Ovary (tissue), 3 donors: ENCODE results near the gene GAP43.

Experiments
- POLR2A ChIP-seq: fragments of 450-650 bp; IDR thresholded peaks from one replicate; pipeline ENCODE4 v1.6.1; 2017; ENCODE audit warnings: antibody characterized with exemption, mild to moderate bottlenecking, moderate library complexity
- TF ChIP-seq, protein P1 (sequence below), 3 donors: fragments of 450-650 bp in 2 of 3; fragments of 200-600 bp in 1 of 3; IDR thresholded peaks; one replicate each; pipeline versions ENCODE4 v1.5.1 to v1.8.0; 2016 to 2022; ENCODE audit warnings: antibody characterized with exemption in 3 of 3, mild to moderate bottlenecking in 1 of 3
- donor health status: DM: no; HTN: no; CAD: no.

DNA sequence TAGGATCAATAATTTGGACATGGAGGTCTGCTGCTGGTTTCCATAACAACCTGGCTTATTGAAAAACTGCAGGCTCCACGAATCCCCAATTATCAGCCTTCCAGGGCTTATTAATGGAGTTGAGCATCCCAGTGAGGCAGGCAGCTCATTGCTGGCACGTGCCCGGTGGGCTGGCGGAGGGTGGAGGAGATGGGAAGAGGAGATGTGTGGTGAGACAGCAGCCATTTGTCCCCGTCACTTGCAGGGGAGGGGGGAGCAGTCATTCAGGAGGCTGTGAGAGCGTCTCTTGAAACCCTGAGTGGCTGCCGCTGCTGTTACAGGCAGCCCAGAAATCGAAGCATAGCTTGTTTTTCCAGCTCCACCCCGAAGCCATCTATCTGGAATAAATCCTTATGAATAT, 70.6 kb downstream of the GAP43 start:
- no peak for TF ChIP-seq POLR2A
- TF ChIP-seq, protein P1, sequence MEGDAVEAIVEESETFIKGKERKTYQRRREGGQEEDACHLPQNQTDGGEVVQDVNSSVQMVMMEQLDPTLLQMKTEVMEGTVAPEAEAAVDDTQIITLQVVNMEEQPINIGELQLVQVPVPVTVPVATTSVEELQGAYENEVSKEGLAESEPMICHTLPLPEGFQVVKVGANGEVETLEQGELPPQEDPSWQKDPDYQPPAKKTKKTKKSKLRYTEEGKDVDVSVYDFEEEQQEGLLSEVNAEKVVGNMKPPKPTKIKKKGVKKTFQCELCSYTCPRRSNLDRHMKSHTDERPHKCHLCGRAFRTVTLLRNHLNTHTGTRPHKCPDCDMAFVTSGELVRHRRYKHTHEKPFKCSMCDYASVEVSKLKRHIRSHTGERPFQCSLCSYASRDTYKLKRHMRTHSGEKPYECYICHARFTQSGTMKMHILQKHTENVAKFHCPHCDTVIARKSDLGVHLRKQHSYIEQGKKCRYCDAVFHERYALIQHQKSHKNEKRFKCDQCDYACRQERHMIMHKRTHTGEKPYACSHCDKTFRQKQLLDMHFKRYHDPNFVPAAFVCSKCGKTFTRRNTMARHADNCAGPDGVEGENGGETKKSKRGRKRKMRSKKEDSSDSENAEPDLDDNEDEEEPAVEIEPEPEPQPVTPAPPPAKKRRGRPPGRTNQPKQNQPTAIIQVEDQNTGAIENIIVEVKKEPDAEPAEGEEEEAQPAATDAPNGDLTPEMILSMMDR (IDR thresholded peaks at IDR 0.05): no peak
